HUES48 (cell line): ENCODE data around the gene ORC3.
A peak's percentile ranks its signal among the peaks of the same experiment; 100 is the strongest.

Experiments used
- H3K27ac ChIP-seq: one replicate; pipeline ENCODE4 v1.7.0; 2013; ENCODE audit warnings: low read depth, low read length, inconsistent platforms
- H3K27me3 ChIP-seq: 2 replicates; pipeline ENCODE4 v1.6.1; 2013; ENCODE audit warnings: mild to moderate bottlenecking, low read length; ENCODE audit not compliant: control insufficient read depth, insufficient read depth
- H3K36me3 ChIP-seq: 2 replicates; pipeline ENCODE4 v1.6.1; 2013; ENCODE audit warnings: low read length; ENCODE audit not compliant: control insufficient read depth, insufficient read depth
- H3K4me1 ChIP-seq: 2 replicates; pipeline ENCODE4 v1.6.1; 2013; ENCODE audit warnings: mild to moderate bottlenecking, low read length; ENCODE audit not compliant: control insufficient read depth, insufficient read depth
- H3K4me3 ChIP-seq: 2 replicates; pipeline ENCODE4 v1.5.1; 2013; ENCODE audit warnings: mild to moderate bottlenecking, low read depth, low read length
- H3K9ac ChIP-seq: 2 replicates; pipeline ENCODE4 v1.6.1; 2013; ENCODE audit warnings: mild to moderate bottlenecking, low read depth, low read length, moderate library complexity
- H3K9me3 ChIP-seq: 2 replicates; pipeline ENCODE4 v1.6.1; 2013; ENCODE audit warnings: low read length; ENCODE audit not compliant: control insufficient read depth, insufficient read depth

Gene ORC3

DNA sequence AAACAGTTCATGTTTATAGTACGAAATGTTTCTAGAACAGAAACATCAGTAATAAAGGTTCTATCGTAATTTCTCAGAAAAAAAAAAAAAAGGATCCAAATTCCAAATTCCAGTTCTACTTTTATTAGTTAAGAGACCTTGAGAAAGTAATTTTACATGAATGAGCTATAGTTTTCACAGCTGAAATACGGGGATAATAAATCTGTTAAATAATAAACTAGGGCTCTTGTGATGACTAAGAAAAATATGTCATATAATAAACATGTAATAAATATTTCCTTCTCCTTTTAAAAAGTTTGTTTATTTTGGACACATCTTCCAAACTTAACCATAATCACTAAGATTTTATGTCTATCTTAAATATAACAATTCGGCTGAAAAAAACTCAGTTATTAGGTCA lies 17.9 kb upstream of the ORC3 start:
- Histone ChIP-seq H3K4me3 (no peak overlapping the region), H3K27me3 (no peaks in the 10 kb centered on the region), H3K9me3 (no peaks in the 10 kb centered on the region), H3K9ac (no peak overlapping the region), H3K36me3 (peaks cover 14% of the 10 kb centered on the region), H3K4me1 (peaks cover 14% of the 10 kb centered on the region), H3K27ac (no peak overlapping the region)

DNA sequence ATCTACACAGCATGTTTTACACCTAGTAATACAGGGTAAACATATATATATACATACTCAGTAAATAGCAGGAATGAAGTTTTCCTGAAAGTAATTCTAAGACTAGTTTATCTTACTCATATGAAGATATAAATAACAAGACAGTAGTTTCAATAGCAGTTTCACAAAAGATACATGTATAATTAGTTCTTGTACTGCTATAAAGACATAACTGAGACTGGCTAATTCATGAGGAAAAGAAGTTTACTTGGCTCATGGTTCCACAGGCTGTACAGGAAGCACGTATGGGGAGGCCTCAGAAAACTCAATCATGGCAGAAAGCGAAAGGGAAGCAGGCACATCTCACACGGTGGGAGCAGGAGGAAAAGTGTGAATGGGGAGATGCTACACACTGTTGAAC lies 17.1 kb upstream of the ORC3 start:
- no peaks in the 10 kb centered on the region for H3K27me3 ChIP-seq
- H3K4me3 ChIP-seq: no peak overlapping the region
- H3K36me3 ChIP-seq: peaks cover 14% of the 10 kb centered on the region
- no peak overlapping the region for H3K9ac ChIP-seq
- H3K27ac ChIP-seq: no peak overlapping the region
- H3K9me3 ChIP-seq: no peaks in the 10 kb centered on the region
- peaks cover 14% of the 10 kb centered on the region for H3K4me1 ChIP-seq

DNA sequence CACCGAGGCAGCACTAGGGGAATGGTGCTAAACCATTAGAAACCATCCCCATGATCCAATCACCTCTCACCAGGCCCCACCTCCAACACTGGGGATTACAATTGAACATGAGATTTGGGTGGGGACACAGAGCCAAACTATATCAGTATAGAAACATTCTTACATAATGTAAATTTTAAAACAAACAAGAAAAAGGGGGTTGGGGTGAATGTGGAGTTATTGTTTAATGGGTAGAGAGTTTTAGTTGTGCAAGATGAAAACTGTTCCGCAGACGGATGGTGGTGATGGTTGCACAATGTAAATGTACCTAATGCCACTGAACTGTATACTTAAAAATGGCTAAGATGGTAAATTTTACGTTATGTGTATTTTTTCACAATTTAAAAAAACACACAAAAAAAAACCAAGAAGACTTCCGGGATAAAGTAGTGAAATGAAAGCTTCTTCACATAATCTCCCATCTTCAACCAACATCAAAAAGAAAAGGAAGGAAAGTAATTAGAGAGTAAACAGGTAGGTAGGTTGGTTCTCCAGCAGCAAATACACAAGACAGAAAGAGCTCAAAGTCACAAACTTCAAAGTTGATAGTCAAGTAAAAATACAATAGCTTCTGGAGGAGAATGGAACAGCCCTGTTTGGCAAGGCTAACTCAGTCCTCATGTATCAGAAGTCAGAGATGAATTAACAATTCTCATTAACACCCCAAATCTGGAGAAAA lies 16.5 kb upstream of the ORC3 start:
- no peaks in the 10 kb centered on the region for H3K27me3 ChIP-seq
- H3K27ac ChIP-seq: no peak overlapping the region
- peaks cover 19% of the 10 kb centered on the region for H3K4me1 ChIP-seq
- no peak overlapping the region for H3K4me3 ChIP-seq
- no peak overlapping the region for H3K9ac ChIP-seq
- H3K36me3 ChIP-seq: peaks cover 10% of the 10 kb centered on the region
- no peaks in the 10 kb centered on the region for H3K9me3 ChIP-seq

DNA sequence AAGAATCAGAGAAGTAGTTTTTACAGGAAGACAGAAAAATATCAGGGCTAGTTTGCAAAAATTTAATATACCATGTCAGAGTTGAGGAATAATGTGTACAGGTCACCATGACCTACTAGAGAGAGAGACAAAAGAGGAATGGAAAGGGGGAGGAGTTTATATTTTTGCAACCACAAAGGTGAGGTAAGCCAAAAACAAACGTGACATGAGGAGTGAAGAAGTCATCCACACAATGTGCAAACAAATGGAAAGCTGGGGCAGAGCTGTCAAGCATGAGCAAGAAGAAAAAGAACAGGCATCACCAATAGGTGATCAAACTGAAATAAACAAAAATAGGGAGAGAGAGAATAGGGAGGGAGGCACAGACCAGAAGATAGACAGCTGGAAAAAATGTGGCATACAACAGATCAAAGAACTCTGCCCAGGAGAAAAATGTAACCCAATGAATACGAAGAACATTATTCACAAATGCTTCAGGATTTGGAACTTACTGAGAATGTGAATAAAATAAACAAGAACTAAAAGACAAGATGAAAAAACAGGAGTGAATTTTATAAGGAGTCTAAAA lies 15.6 kb upstream of the ORC3 start:
- Histone ChIP-seq H3K9ac (no peak overlapping the region), H3K4me3 (no peak overlapping the region), H3K27me3 (no peaks in the 10 kb centered on the region), H3K9me3 (no peaks in the 10 kb centered on the region), H3K27ac (no peak overlapping the region), H3K36me3 (peaks cover 3% of the 10 kb centered on the region), H3K4me1 (peaks cover 26% of the 10 kb centered on the region)

DNA sequence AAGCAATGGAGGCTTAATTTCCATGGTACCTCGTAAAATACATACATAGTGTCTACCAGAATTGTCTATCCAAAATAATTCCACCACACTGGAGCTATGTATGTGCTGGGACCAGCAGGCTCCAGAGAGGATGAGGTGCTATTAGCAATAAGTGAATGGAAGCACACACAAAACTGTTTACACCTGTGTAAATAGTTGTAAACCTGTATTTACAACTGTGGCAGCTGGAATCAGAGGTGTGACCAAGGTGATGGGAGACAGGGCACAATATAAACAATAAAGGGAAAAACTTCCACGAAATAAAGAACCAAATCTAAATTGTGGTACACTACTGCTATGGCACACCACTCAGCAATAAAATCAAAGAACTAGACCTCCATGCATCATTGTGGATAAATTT lies 14.5 kb upstream of the ORC3 start:
- Histone ChIP-seq H3K36me3 (no peaks in the 10 kb centered on the region; the same call in 1 of the 2 replicates), H3K27me3 (no peaks in the 10 kb centered on the region), H3K9me3 (no peaks in the 10 kb centered on the region), H3K4me1 (peaks cover 28% of the 10 kb centered on the region), H3K9ac (no peak overlapping the region), H3K27ac (no peak overlapping the region), H3K4me3 (no peak overlapping the region)

DNA sequence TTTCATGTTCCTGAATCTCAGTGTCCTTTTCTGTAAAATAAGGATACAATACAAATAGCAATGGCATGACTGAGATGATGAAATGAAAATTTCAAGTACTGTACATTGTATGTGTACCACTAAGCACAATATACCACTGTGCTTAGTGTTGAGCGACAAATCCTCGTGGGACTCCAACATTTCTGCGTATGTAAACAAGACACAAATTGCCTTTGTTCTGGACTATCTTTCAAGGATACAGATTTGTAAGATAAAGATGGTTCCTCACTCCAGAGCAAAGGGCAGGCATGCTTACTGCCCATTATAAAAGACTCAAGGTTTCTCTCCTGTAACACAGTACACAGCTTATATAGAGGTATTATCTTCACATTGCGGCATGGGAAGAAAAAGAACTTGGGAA lies 6.1 kb upstream of the ORC3 start:
- no peaks in the 10 kb centered on the region for H3K9me3 ChIP-seq
- peaks cover 11% of the 10 kb centered on the region for H3K4me1 ChIP-seq
- H3K27ac ChIP-seq: no peak overlapping the region
- no peak overlapping the region for H3K4me3 ChIP-seq
- no peak overlapping the region for H3K9ac ChIP-seq
- peaks cover 41% of the 10 kb centered on the region for H3K36me3 ChIP-seq
- no peaks in the 10 kb centered on the region for H3K27me3 ChIP-seq

DNA sequence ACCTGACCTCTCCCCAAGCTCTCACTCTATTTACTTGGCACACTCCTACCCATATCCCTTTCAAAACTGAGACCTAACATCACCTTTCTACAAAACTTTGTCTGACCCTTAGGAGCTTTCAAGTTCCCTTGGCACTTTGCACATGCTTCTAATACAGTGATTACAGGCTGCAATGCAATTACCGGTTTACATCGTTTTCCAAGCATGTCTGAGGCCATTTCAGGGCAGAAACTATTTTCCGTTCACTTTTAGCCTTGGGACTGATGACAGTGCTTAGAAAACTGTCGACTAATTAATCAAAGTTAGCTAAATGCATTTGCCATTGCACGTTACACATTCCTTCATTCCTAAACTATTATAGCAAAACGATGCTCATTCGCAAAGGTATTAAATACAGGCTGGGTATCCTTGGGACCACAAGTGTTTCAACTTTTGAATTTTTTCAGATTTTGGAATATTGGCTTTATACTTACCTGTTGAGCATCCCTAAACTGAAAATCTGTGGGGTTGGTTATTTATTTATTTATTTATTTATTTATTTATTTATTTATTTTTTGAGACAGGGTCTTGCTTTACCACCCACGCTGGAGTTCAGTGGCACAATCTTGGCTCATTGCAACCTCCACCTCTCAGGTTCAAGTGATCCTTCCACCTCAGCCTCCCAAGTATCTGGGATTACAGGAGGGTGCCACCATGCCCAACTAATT lies 3.4 kb upstream of the ORC3 start:
- H3K27ac ChIP-seq: no peak overlapping the region
- H3K36me3 ChIP-seq: peaks cover 30% of the 10 kb centered on the region
- no peak overlapping the region for H3K4me3 ChIP-seq
- no peaks in the 10 kb centered on the region for H3K9me3 ChIP-seq
- no peak overlapping the region for H3K9ac ChIP-seq
- no peaks in the 10 kb centered on the region for H3K27me3 ChIP-seq
- peaks cover 5% of the 10 kb centered on the region for H3K4me1 ChIP-seq

DNA sequence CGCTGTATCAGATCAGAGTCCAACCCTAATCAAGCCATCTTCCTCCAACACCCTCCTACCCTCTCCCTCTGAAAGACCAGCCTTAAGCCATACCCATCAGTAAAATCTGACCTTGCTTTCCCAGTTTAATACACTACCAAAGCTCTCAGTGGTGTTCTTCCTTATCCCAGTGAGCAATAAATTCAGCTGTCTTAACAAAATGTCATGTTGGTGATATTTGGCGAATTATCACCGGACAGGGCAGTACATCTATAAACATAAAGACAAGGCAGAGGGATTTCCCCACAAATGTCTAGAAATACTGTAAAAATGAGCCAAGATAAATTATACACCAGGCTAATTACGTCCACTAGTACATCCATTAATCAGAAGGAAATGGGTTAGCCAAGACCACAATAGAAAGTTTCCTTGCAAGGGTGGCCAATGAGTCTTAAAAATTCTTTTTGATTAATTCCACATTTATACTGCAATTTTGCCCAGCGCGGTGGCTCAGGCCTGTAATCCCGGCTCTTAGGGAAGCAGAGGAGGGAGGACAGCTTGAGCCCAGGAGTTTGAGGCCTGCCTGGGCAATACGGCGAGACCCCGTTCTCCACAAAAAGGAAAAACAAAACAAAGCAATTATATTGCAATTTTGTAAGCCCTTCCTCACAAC lies 1.1 kb upstream of the ORC3 start:
- Histone ChIP-seq H3K36me3 (peaks cover 20% of the 10 kb centered on the region), H3K4me1 (peaks cover 5% of the 10 kb centered on the region), H3K27ac (peak overlapping the region; percentile 86), H3K27me3 (no peaks in the 10 kb centered on the region), H3K4me3 (peak overlapping the region; percentile 93), H3K9me3 (no peaks in the 10 kb centered on the region), H3K9ac (peak overlapping the region; percentile 86)

DNA sequence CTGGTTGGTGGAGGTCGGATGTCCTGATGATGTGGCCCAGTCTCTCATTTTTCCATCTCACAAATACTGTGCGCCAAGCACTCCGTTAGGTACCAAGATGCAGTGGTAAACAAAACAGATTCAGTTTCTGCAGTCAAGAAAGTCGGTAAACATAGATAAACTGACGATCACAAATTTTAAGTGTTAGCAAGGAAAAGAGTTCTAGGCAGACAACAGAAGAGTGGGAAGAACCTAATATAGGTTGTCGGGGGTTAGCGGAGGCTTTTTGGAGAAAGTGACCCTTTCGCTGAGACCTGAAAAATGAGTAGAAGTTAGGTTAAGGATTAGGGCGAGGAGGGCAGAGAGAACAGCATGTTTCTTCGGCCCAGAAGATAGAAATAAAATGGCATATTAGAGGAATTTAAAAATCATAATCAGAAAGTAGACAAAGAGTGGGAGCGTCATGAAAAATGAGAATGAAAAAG lies 514 bp downstream of the ORC3 start:
- Histone ChIP-seq H3K9ac (peak overlapping the region; percentile 94), H3K27me3 (no peaks in the 10 kb centered on the region), H3K9me3 (no peaks in the 10 kb centered on the region), H3K27ac (peak overlapping the region; percentile 86), H3K4me1 (peaks cover 5% of the 10 kb centered on the region), H3K4me3 (peak overlapping the region; percentile 93), H3K36me3 (peaks cover 31% of the 10 kb centered on the region)

DNA sequence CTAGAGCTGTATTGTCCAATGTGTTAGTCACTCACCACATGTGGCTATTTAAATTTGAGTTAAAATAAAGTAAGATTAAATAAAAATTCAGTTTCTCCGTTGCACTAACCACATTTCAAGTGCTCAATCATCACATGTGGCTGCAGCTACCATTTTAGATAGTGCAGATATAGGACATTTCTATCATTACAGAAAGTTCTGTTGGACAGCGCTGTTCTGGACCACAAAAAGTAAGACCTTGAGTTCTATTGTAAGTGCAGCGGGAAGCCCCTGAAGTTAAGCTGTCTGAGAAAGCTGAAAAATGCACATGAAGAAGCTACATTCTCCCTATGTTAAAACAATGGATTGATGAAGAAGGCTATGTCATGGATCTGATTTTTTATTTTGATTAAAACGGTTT lies 1.1 kb downstream of the ORC3 start:
- Histone ChIP-seq H3K4me3 (peak overlapping the region; percentile 93), H3K9me3 (no peaks in the 10 kb centered on the region), H3K36me3 (peaks cover 36% of the 10 kb centered on the region), H3K9ac (peak overlapping the region; percentile 94), H3K27ac (no peak overlapping the region), H3K27me3 (no peaks in the 10 kb centered on the region), H3K4me1 (peaks cover 5% of the 10 kb centered on the region)

DNA sequence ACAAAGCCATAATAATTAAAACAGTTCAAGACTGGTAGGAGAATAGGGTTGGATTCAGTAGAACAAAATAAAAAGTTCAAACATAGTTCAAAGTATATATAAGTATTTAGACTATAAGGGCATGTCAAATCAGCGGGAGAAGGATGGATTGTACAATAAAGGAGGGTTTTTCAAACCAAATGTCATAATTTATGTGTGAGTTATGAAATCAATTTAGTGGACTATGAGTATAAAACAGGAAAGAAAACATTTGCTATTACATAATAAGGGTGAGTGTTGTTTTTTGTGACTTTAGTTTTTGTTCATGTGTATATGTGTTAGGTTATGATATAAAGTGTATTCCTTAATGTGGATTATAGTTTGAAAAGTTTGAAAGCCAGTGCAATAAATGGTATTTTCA lies 10.6 kb downstream of the ORC3 start:
- H3K4me1 ChIP-seq: peaks cover 21% of the 10 kb centered on the region
- no peak overlapping the region for H3K9ac ChIP-seq
- H3K27me3 ChIP-seq: no peaks in the 10 kb centered on the region
- H3K4me3 ChIP-seq: no peak overlapping the region
- H3K36me3 ChIP-seq: peaks cover 38% of the 10 kb centered on the region
- H3K27ac ChIP-seq: no peak overlapping the region
- H3K9me3 ChIP-seq: no peaks in the 10 kb centered on the region
